ENCODE data around the gene SLAMF1.

Gene SLAMF1

GRCh38 chr1:160623227-160623633, 23.6 kb downstream of the SLAMF1 start:
- DNase-seq (ENCODE audit: low spot score): no peak

GRCh38 chr1:160622501-160623226, 24.2 kb downstream of the SLAMF1 start:
- no peak for DNase-seq (ENCODE audit: low spot score)

- no peak for DNase-seq (ENCODE audit: low spot score)
Observed at GRCh38 chr1:160621633-160622413, 25.0 kb downstream of the SLAMF1 start.

GRCh38 chr1:160620942-160621632, 25.8 kb downstream of the SLAMF1 start:
- DNase-seq (ENCODE audit: low spot score): no peak

- no peak for DNase-seq (ENCODE audit: low spot score)
Observed at GRCh38 chr1:160619742-160620277, 27.0 kb downstream of the SLAMF1 start.

GRCh38 chr1:160618763-160619274, 28.0 kb downstream of the SLAMF1 start:
- DNase-seq (ENCODE audit: low spot score): peak; percentile 28

- no peak for DNase-seq (ENCODE audit: low spot score)
Observed at GRCh38 chr1:160618327-160618726, 28.5 kb downstream of the SLAMF1 start.

- DNase-seq (ENCODE audit: low spot score): no peak
Observed at GRCh38 chr1:160615660-160616059, 31.2 kb downstream of the SLAMF1 start.

GRCh38 chr1:160614410-160614809, 32.4 kb downstream of the SLAMF1 start:
- no peak for DNase-seq (ENCODE audit: low spot score)

GRCh38 chr1:160612613-160613218, 34.1 kb downstream of the SLAMF1 start:
- no peak for DNase-seq (ENCODE audit: low spot score)

GRCh38 chr1:160610569-160611242, 36.1 kb downstream of the SLAMF1 start:
- no peak for DNase-seq (ENCODE audit: low spot score)

GRCh38 chr1:160608941-160609340, 37.9 kb downstream of the SLAMF1 start:
- no peak for DNase-seq (ENCODE audit: low spot score)

- no peak for DNase-seq (ENCODE audit: low spot score)
Observed at GRCh38 chr1:160608514-160608913, 38.3 kb downstream of the SLAMF1 start.

- DNase-seq (ENCODE audit: low spot score): no peak
Observed at GRCh38 chr1:160608057-160608456, 38.8 kb downstream of the SLAMF1 start.

GRCh38 chr1:160607672-160608032, 39.2 kb downstream of the SLAMF1 start:
- no peak for DNase-seq (ENCODE audit: low spot score)

- peak; percentile 84 for DNase-seq (ENCODE audit: low spot score)
Observed at GRCh38 chr1:160607011-160607671, 39.7 kb downstream of the SLAMF1 start.

GRCh38 chr1:160606611-160607010, 40.2 kb downstream of the SLAMF1 start:
- no peak for DNase-seq (ENCODE audit: low spot score)

GRCh38 chr1:160605792-160606479, 40.9 kb downstream of the SLAMF1 start:
- DNase-seq (ENCODE audit: low spot score): no peak

GRCh38 chr1:160605205-160605604, 41.6 kb downstream of the SLAMF1 start:
- DNase-seq (ENCODE audit: low spot score): no peak

- no peak for DNase-seq (ENCODE audit: low spot score)
Observed at GRCh38 chr1:160597705-160598104, 49.1 kb downstream of the SLAMF1 start.

Data from RKO (cell line).